Measurements from ENCODE around the gene KCND3.

GRCh38 chr1:112021263-112021662, 31.8 kb upstream of the KCND3 start:
- TF ChIP-seq POLR2AphosphoS5 (IDR thresholded peaks at IDR 0.05) (no peak), CTCF (IDR thresholded peaks at IDR 0.05; ENCODE audit: poor library complexity, severe bottlenecking) (no peak), TAF1 (IDR thresholded peaks at IDR 0.05; ENCODE audit: low read depth) (no peak), REST (IDR thresholded peaks at IDR 0.05; ENCODE audit: borderline replicate concordance) (no peak), RAD21 (conservative IDR thresholded peaks at IDR 0.05) (no peak), EP300 (conservative IDR thresholded peaks at IDR 0.05; ENCODE audit: poor library complexity, severe bottlenecking) (no peak), EZH2 (IDR thresholded peaks at IDR 0.05; ENCODE audit: borderline replicate concordance, insufficient read depth, low read length, poor library complexity, severe bottlenecking) (no peak)
